Stimulated activated naive CD8-positive, alpha-beta T cell treated with anti-CD3 and anti-CD28 coated beads, Interleukin-15, Interleukin-2, amounts not matched to agents 100 ng/mL and 50 ng/mL, for 24 hours (primary cell): Measurements from ENCODE around the gene ZNF133.
"Not testable (repeated sequence)": the region's sequence is repeated elsewhere in the genome, so short reads cannot be mapped to it uniquely, and the experiment has no call there.

Source experiments
- H3K27ac Mint-ChIP-seq: one replicate; pipeline ENCODE4 v1.8.0; 2021; ENCODE audit warnings: mild to moderate bottlenecking, mixed read lengths
- H3K27me3 Mint-ChIP-seq: one replicate; pipeline ENCODE4 v1.8.0; 2021; ENCODE audit warnings: mixed read lengths
- H3K36me3 Mint-ChIP-seq: one replicate; pipeline ENCODE4 v1.8.0; 2021; ENCODE audit warnings: low read depth, mixed read lengths
- H3K4me1 Mint-ChIP-seq: one replicate; pipeline ENCODE4 v1.8.0; 2021; ENCODE audit warnings: low read depth, mixed read lengths
- H3K4me3 Mint-ChIP-seq: one replicate; pipeline ENCODE4 v1.8.0; 2021; ENCODE audit warnings: mild to moderate bottlenecking, mixed read lengths
- H3K9me3 Mint-ChIP-seq: one replicate; pipeline ENCODE4 v1.8.0; 2021; ENCODE audit warnings: mixed read lengths

The ZNF133 gene

GRCh38 chr20:18287915-18288748 is at the start of gene ZNF133:
TSS of gene ZNF133 (plus strand) at chr20:18288527. CDS start at chr20:18305687, 17,160 bp downstream.
- peaks cover 30% of the 10 kb centered on the region for H3K36me3 Mint-ChIP-seq
- H3K4me1 Mint-ChIP-seq, result peaks cover 20% of the 10 kb centered on the region
- H3K4me3 Mint-ChIP-seq, result peak within 1 kb of the TSS; percentile 97
- H3K27me3 Mint-ChIP-seq, result peaks cover 20% of the 10 kb centered on the region
- peaks cover 15% of the 10 kb centered on the region for H3K9me3 Mint-ChIP-seq
- peak within 1 kb of the TSS; percentile 94 for H3K27ac Mint-ChIP-seq

GRCh38 chr20:18240997-18241396 is 47.3 kb upstream of the ZNF133 start:
- H3K4me3 Mint-ChIP-seq, result no peak overlapping the region
- H3K27ac Mint-ChIP-seq, result no peak overlapping the region
- H3K36me3 Mint-ChIP-seq, result no peaks in the 10 kb centered on the region
- H3K27me3 Mint-ChIP-seq, result peaks cover 39% of the 10 kb centered on the region
- no peaks in the 10 kb centered on the region for H3K4me1 Mint-ChIP-seq
- peaks cover 5% of the 10 kb centered on the region for H3K9me3 Mint-ChIP-seq

DNA sequence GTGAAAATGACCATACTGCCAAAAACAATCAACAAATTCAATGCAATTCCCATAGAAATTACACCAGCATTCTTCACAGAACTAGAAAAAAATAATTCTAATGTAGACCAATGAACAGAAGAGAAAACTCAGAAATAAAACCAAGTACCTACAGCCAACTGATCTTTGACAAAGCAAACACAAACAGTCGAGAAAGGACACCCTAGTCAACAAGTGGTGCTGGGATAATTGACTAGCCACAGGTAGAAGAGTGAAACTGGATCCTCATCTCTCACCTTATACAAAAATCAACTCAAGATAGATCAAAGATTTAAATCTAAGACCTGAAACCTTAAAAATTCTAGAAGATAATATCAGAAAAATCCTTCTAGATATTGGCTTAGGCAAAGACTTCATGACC is 44.5 kb upstream of the ZNF133 start:
- peaks cover 46% of the 10 kb centered on the region for H3K27me3 Mint-ChIP-seq
- H3K36me3 Mint-ChIP-seq, result no peaks in the 10 kb centered on the region
- no peak overlapping the region for H3K4me3 Mint-ChIP-seq
- no peaks in the 10 kb centered on the region for H3K4me1 Mint-ChIP-seq
- no peak overlapping the region for H3K27ac Mint-ChIP-seq
- H3K9me3 Mint-ChIP-seq, result peaks cover 5% of the 10 kb centered on the region

DNA sequence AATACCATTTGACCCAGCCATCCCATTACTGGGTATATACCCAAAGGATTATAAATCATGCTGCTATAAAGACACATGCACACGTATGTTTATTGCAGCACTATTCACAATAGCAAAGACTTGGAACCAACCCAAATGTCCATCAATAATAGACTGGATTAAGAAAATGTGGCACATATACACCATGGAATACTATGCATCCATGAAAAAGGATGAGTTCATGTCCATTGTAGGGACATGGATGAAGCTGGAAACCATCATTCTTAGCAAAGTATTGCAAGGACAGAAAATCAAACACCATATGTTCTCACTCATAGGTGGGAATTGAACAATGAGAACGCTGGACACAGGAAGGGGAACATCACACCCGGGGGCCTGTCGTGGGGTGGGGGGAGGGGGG is 39.8 kb upstream of the ZNF133 start:
- peaks cover 16% of the 10 kb centered on the region for H3K27me3 Mint-ChIP-seq
- not testable (repeated sequence) for H3K36me3 Mint-ChIP-seq, H3K4me1 Mint-ChIP-seq, H3K27ac Mint-ChIP-seq, H3K9me3 Mint-ChIP-seq, H3K4me3 Mint-ChIP-seq

DNA sequence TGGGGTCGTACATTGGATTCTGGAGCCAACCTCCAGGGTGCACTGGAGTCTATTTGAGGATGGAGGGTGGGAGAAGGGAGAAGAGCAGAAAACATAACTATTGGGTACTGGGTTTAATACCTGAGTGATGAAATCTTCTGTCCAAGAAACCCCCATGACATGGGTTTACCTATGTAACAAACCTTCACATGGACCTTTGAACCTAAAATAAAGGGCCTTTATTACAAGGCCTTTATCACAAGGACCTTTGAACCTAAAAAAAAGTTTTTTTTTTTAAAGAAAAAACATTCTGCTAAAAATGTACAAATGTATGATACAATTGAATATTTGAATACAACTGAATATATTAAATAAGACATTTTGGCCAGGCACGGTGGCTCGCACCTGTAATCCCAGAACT is 38.1 kb upstream of the ZNF133 start:
- no peaks in the 10 kb centered on the region for H3K4me1 Mint-ChIP-seq
- H3K36me3 Mint-ChIP-seq, result no peaks in the 10 kb centered on the region
- no peak overlapping the region for H3K4me3 Mint-ChIP-seq
- no peaks in the 10 kb centered on the region for H3K9me3 Mint-ChIP-seq
- H3K27ac Mint-ChIP-seq, result no peak overlapping the region
- H3K27me3 Mint-ChIP-seq, result peaks cover 12% of the 10 kb centered on the region

DNA sequence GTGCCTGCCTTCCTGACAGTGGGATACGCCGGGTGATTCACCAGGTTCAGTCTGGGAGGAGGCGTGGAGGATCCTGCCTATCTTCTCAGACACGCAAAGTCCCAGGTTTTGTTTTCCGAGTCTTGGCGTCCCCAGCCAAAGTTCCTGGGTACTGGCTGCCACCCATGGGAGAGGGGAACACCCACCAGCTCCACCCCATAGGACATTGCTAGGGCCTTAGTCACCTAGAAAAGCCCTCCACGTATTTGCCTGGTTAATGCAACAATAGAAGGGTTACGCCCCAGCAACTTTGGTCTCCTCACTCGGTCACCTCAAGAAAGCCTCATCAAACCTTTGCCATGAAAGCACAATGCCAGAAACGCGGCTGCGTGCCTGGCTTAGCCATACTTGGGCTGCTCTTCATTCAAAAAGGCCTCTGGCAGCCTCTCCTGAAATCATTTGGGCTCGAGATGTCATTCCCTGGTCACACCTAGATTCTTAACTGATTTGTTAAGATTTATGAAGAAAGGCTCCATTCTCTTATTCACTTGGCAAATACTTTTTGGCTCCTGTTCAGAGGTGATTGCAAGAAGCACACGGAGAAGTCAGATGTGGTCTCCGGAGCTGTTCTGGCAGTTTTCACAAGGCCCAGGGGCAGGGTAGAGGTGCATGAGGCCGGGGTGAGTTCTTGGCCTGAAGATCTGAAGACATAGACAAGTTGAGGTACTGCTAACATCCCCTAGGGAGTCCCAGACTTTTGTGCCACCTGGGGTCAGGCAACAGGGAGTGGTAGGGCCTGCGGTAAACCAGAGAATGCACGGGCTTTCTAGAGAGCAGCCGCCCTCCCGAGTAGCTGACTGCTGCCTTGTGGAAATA is 35.5 kb upstream of the ZNF133 start:
- Mint-ChIP-seq H3K27ac (no peak overlapping the region), H3K4me3 (no peak overlapping the region), H3K9me3 (no peaks in the 10 kb centered on the region), H3K27me3 (peaks cover 5% of the 10 kb centered on the region), H3K4me1 (no peaks in the 10 kb centered on the region), H3K36me3 (no peaks in the 10 kb centered on the region)

DNA sequence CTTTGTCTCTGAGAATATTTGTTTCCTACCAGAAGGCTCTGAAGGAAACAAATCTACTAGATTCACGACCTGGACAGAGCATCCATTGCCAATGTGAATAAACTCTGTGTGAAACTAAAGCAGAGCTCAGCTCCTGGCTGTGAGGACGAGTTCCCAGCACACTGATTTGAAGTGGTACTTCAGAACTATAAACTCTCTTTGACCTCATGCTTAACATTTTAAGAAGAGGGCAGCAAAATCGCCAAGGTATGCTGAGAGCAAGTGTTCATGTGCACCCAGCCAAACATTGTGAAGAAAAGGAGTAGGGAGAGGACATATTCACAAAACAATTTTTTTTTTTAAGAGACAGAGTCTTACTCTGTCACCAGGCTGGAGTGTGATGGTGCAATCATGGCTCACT is 33.7 kb upstream of the ZNF133 start:
- no peaks in the 10 kb centered on the region for H3K4me1 Mint-ChIP-seq
- no peaks in the 10 kb centered on the region for H3K36me3 Mint-ChIP-seq
- H3K9me3 Mint-ChIP-seq, result no peaks in the 10 kb centered on the region
- peaks cover 5% of the 10 kb centered on the region for H3K27me3 Mint-ChIP-seq
- no peak overlapping the region for H3K4me3 Mint-ChIP-seq
- H3K27ac Mint-ChIP-seq, result no peak overlapping the region

DNA sequence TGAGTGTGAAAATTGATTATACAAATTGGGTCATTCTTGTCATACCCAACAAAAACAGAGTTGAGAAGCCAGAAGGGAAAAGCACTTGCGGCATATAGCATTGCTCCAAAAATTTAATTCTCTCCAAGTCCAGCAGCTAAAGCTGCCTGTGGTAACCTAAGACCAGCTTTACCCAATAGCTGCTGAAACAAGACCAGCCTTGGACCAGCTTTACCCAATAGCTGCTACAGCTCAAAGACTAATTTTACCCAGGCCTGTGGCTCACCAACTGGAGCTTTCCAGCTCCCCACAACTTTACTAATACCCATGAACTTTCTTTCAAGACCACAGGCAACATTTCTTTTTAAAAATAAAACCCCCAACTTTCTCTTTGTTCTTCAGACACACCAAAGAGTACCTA is 32.8 kb upstream of the ZNF133 start:
- H3K36me3 Mint-ChIP-seq, result no peaks in the 10 kb centered on the region
- H3K27ac Mint-ChIP-seq, result no peak overlapping the region
- no peaks in the 10 kb centered on the region for H3K9me3 Mint-ChIP-seq
- H3K27me3 Mint-ChIP-seq, result peaks cover 8% of the 10 kb centered on the region
- H3K4me3 Mint-ChIP-seq, result no peak overlapping the region
- no peaks in the 10 kb centered on the region for H3K4me1 Mint-ChIP-seq

- peaks cover 8% of the 10 kb centered on the region for H3K27me3 Mint-ChIP-seq
- no peaks in the 10 kb centered on the region for H3K36me3 Mint-ChIP-seq
- H3K27ac Mint-ChIP-seq, result no peak overlapping the region
- no peaks in the 10 kb centered on the region for H3K4me1 Mint-ChIP-seq
- H3K9me3 Mint-ChIP-seq, result no peaks in the 10 kb centered on the region
- no peak overlapping the region for H3K4me3 Mint-ChIP-seq
These were observed 31.8 kb upstream of the ZNF133 start for GRCh38 chr20:18256440-18257090.

DNA sequence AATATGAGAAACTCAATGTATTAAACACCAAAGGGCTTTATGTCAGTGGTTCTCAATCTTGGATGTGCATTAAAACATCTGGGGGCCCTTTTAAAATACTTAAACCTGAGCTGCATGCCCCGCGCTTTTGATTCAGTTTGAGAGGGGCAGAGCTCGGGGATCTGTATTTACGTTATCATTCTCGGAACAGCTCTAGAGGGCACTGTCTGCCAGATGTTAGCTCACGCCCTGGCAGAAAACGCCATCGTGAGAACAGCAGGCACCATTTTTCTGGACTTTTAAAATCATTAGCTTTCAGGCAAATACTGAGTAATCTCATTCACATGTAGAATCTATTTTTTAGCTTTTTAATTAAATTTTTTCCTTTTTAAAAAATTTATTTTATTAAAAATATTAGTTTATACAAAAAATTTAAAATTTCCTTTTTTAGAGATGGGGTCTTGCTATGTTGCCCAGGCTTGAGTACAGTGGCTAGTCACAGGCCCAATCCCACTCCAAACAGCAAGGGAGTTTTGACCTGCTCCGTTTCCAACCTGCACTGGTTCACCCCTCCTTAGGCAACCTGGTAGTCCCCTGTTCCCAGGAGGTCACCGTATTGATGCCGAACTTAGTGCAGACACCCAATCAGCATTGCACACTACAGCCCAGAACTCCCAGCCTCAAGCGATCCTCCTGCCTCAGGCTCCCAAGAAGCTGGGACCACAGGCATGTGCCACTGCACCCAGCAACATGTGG is 30.0 kb upstream of the ZNF133 start:
- no peaks in the 10 kb centered on the region for H3K36me3 Mint-ChIP-seq
- H3K4me1 Mint-ChIP-seq, result no peaks in the 10 kb centered on the region
- H3K27ac Mint-ChIP-seq, result no peak overlapping the region
- H3K9me3 Mint-ChIP-seq, result no peaks in the 10 kb centered on the region
- H3K4me3 Mint-ChIP-seq, result no peak overlapping the region
- peaks cover 8% of the 10 kb centered on the region for H3K27me3 Mint-ChIP-seq

DNA sequence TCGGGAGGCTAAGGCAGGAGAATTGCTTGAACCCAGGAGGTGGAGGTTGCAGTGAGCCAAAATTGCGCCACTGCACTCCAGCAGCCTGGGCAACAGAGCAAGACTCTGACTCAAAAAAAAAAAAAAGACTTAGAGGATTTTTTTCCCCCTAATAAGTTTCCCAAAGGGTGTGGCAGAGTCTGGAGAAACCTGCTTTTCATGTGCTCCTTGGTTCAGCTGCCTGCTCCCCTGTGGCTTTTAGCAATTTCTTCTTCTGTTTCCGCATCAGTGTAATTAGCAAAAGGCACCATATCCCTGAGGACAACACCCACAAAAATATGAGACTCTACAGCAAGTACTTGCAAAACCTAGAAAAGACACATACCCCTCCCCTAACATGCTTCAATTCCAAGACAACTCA is 28.6 kb upstream of the ZNF133 start:
- Mint-ChIP-seq H3K36me3 (no peaks in the 10 kb centered on the region), H3K4me1 (no peaks in the 10 kb centered on the region), H3K27me3 (peaks cover 8% of the 10 kb centered on the region), H3K4me3 (no peak overlapping the region), H3K27ac (no peak overlapping the region), H3K9me3 (no peaks in the 10 kb centered on the region)

DNA sequence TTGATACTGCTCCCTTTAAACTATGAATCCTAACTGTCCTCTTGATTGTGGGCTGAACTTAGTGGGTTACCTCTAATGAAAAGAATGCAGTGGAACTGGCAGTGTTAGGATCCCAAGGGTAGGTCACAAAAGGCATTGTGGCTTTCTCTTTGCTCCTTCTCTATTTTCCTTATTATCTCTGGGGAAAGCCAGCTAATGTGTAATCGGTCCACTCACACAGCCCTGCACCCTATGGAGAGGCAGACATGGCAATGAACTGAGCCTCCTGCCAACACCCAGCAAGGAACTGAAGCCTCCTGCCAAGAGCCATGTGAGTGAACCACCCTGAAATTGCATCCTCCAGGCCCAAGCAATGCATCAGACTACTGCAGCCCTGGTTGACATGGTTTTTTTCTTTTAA is 24.6 kb upstream of the ZNF133 start:
- Mint-ChIP-seq H3K4me3 (no peak overlapping the region), H3K27ac (no peak overlapping the region), H3K27me3 (peaks cover 18% of the 10 kb centered on the region), H3K4me1 (no peaks in the 10 kb centered on the region), H3K9me3 (no peaks in the 10 kb centered on the region), H3K36me3 (no peaks in the 10 kb centered on the region)

DNA sequence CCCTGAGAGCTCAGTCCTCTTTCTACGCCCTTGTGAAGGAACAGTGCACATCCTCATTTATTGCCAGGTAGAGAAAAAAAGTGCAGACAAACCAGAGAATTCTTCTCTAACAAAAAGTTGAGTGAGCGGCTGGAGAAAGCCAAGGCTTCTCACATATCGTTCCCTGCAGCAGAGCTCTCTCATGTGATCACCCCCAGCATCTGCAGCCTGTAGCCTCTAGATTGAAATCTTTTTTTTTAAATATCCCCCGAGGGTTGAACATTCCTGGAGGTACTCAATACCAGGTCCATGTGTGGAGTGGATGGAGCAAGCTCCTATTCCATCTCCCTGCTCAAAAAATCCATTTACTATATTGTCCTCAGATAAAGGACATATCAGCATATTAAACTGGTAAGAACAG is 22.9 kb upstream of the ZNF133 start:
- no peaks in the 10 kb centered on the region for H3K36me3 Mint-ChIP-seq
- H3K27ac Mint-ChIP-seq, result no peak overlapping the region
- no peak overlapping the region for H3K4me3 Mint-ChIP-seq
- H3K4me1 Mint-ChIP-seq, result no peaks in the 10 kb centered on the region
- H3K9me3 Mint-ChIP-seq, result no peaks in the 10 kb centered on the region
- peaks cover 15% of the 10 kb centered on the region for H3K27me3 Mint-ChIP-seq

DNA sequence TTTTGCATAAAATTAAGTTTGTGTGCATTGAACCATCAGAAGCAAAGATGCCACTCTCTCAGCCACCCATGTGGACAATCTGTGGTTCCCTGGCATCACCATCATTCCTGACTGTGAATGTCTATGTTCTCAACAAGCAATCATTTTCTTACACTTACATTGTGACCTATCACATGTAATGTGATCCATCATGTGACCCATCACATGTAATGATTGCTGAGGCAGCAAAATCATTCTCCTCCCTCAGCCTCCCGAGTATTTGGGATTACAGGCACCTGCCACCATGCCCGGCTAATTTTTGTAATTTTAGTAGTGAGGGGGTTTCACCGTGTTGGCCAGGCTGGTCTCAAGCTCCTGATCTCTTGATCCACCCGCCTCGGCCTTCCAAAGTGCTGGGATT is 22.0 kb upstream of the ZNF133 start:
- H3K27me3 Mint-ChIP-seq, result peaks cover 20% of the 10 kb centered on the region
- H3K36me3 Mint-ChIP-seq, result no peaks in the 10 kb centered on the region
- H3K27ac Mint-ChIP-seq, result no peak overlapping the region
- no peaks in the 10 kb centered on the region for H3K4me1 Mint-ChIP-seq
- H3K4me3 Mint-ChIP-seq, result no peak overlapping the region
- H3K9me3 Mint-ChIP-seq, result no peaks in the 10 kb centered on the region
